GM18505 (cell line): ENCODE measurements around the gene PUS3.
A peak's percentile ranks its signal among the peaks of the same experiment; 100 is the strongest.

ENCODE experiments used
- ATAC-seq: cut with Tn5 transposase; IDR thresholded peaks from one replicate; pipeline ENCODE4 v1.9.1; 2021; ENCODE audit not compliant: unreplicated experiment
- POLR2A ChIP-seq: IDR thresholded peaks from 4 replicates; pipeline ENCODE4 v1.6.1; 2011; ENCODE audit warnings: borderline replicate concordance; ENCODE audit not compliant: insufficient read depth, insufficient read length; ENCODE audit errors: extremely low read depth

Gene PUS3

DNA sequence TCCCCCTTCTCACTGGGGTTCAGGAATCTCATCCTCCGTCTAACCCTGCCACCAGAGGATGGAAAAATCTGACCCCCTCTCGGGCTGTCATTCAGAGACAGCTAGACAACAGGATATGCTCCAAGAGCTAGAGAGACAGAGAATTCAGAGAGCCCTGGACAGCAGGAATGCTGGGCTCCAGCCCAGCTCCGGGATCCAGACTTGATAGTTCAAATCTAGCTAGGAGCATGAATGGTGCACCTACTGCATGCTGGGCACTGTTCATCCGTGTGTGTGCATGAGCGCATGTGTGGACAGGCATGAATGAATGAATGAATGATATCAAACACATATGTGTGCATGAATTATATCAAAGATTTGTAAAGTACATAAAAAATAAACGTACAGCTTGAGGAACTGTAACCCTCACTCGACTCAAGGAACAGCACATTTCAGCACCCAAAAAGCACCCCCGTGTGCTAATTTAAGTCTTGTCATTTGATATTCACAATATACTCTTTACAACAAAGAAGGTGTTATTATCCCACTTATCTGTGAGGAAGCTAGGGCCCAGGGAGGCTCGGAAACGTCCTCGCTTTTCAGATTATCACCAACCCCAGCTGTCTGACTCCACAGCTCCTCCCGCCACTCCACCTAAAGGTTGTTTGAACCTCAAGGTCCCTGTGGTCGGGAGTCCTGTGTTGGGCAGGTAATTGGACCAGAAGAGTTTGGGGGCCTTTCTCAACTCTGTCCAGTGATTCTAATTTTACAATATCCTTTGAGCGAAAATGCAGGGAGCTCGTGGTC, 42.2 kb upstream of the PUS3 start:
- TF ChIP-seq POLR2A, result no peak
- no peak for ATAC-seq

- ATAC-seq, result no peak
- no peak for TF ChIP-seq POLR2A
Observed at GRCh38 chr11:125944350-125945010, 41.5 kb upstream of the PUS3 start.

DNA sequence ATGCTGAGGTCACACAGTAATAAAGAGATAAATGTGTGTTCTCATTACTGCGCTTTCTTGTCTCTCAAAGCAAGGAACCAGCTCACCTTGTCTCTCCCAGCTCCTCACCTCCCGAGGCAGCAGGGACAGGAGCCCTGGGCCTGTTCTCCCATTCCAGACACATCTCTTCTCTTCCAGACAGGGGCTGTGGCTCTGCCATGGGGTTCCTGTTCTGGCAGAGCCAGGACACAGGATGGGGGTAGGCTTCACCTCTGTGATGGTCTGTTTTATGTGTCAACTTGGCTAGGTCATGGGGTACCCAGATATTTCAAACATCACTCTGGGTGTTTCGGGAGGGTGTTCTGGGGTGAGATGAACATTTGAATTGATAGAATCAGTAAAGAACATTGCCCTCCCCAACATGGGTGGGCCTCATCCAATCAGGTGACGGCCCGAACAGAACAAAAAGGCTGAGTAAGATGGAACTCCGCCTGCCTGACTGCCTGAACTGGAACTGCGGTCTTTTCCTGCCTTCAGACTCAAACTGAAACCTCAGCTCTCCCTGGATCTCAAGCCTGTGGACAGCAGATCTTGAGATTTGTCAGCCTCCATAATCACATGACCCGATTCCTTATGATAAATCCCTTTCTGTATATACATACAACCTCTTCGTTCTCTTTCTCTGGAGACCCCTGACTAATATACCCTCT, 40.8 kb upstream of the PUS3 start:
- no peak for TF ChIP-seq POLR2A
- ATAC-seq, result no peak

- TF ChIP-seq POLR2A, result no peak
- ATAC-seq, result no peak
Observed at GRCh38 chr11:125942771-125943428, 39.9 kb upstream of the PUS3 start.

DNA sequence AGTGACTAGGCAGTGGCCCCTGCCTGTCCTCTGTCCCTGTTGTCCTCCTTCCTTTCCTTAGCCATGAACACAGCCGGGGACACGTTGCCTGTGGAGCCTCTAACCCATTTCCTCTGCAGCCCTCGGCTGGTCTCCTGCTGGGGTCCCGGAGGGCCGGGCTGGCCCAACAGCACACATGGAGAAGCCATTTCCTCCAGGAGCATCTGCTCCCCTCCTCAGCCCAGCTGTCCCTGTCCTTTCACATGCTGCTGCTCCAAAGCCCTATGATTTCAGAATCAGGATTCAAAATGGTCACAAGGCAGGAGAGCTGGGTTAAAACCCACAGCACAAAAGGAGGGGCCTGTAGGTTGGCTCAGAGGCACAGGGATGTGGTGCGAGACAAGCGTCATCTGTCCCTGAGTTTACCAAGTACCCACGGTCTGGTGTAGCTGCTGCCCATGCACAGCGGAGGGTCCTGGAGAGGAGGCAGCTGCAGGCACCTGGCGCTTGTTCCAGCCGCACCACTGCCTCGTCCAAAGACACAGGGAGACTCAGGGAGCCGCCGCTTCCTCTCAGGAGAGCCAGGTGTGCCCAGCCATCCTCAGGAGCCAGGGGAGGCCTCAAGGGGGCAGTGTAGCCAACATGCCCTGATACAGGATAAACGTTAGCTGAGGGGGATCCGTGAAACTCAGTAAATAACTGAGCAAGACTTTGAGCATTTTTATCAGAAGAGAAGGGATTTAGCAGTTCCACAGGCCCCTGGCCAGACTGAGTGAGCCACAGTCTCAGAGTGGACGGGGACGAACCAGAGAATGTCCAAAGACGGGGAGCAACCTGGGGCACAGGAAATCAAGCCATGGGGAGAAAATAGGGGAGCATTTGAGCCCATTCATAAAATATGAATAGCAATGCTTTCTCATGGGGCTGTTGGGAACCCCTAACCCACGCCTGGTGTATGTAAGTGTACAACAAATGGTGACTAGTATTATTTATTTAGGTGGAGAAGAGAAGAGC, 38.9 kb upstream of the PUS3 start:
- peak; percentile 52 for ATAC-seq
- no peak for TF ChIP-seq POLR2A

- no peak for ATAC-seq
- no peak for TF ChIP-seq POLR2A
Observed at GRCh38 chr11:125941267-125941618, 38.2 kb upstream of the PUS3 start.

GRCh38 chr11:125940145-125940544, 37.1 kb upstream of the PUS3 start:
- TF ChIP-seq POLR2A, result no peak

DNA sequence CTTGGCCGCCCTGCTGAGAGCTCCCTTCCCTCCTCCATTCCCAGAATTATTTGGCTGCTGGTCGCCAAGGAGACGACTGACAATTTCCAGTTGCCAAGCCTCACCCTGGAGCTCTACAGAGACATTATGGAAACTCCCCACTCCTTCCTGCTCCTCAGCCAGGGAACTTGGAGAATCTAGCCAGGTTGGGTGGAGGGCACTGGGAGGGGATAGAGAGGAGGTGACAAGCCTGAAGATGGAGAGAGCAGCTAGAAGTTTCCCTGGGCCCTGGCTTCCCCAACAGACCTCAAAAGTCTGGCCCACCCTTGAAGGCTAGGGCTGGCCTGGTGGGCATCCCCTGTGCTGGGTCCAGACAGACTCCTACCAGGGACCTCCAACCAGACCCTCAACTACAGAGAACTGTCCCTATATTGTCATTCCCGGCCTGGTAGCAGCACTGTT, 36.1 kb upstream of the PUS3 start:
- no peak for ATAC-seq
- TF ChIP-seq POLR2A, result no peak

More at GRCh38 chr11:125940145-125940544, 37.1 kb upstream of the PUS3 start:
- ATAC-seq, result no peak

- TF ChIP-seq POLR2A, result no peak
- no peak for ATAC-seq
Observed at GRCh38 chr11:125938418-125938817, 35.4 kb upstream of the PUS3 start.

DNA sequence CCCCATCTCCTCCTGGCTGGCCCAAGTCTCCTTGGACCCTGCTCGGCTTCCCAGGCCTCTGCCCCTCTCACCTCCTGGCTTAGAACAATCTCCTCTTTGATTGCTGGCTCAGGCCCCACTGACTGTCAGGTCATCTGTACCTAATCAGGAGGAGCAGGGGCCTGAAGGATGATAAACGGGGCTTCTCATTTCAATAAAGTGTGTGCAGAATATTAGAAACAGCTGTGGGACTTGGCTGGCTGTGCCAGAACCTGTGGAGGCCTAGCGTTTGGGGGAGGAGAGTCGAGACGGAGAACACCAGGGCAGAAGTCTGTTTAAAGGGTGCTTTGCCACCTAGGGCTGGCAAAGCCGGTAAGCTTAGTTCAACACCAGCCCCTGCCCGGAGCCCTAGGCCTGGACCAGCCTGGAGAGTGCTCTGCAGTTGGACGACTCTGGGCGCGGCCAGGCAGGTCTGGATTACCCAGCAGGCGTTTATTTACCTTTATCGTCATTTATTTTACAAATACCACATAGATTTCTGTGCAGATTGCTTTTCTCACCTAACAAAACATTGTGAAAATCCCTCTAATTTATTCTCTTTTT, 32.7 kb upstream of the PUS3 start:
- no peak for TF ChIP-seq POLR2A
- ATAC-seq, result no peak

- no peak for ATAC-seq
- no peak for TF ChIP-seq POLR2A
Observed at GRCh38 chr11:125935056-125935455, 32.0 kb upstream of the PUS3 start.

DNA sequence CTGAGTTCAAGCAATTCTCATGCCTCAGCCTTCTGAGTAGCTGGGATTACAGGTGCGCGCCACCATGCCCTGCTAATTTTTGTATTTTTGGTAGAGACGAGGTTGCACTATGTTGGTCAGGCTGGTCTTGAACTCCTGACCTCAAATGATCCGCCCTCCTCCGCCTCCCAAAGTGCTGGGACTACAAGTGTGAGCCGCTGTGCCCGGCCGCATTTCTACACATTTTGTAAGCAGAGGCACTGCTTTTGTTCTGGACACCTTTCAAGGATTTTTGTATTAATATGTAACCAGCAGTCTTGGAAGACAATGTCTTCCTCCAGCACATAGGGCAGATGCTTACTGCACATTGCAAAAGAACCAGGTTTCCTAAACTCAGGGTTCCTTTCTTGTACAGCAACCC, 31.5 kb upstream of the PUS3 start:
- ATAC-seq, result no peak
- no peak for TF ChIP-seq POLR2A

GRCh38 chr11:125933030-125933813, 30.2 kb upstream of the PUS3 start:
- no peak for ATAC-seq
- no peak for TF ChIP-seq POLR2A
